COR-L47 (cell line): ENCODE measurements around the gene POLR1A.

Experiments
- DNase-seq: peaks from one replicate; lab custom pipeline; 2025; lab: John Stamatoyannopoulos, UW

The POLR1A gene

GRCh38 chr2:86021396-86022378 lies 84.0 kb downstream of the POLR1A start:
- DNase-seq, result no peak

GRCh38 chr2:86020984-86021383 lies 84.7 kb downstream of the POLR1A start:
- DNase-seq, result no peak

GRCh38 chr2:86019121-86019520 lies 86.6 kb downstream of the POLR1A start:
- DNase-seq, result no peak

- no peak for DNase-seq
Measured at GRCh38 chr2:86017901-86018896, 87.5 kb downstream of the POLR1A start.

DNA sequence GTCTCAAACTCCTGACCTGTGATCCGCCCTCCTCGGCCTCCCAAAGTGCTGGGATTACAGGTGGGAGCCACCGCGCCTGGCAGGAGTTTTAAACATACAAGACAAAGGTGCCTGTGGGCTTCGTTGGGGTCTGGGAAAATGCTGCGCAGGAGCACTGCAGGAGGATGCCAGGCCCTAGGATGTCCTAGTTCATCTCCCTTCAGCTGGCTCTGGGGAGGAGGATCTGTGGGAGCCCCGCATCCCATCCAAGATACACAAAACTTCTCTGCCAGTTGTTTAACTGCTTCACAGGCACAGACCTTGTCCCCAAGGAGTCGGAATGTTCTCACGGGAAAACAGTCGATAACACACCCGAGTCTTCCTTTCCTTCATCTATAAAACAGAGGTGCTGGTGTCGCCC lies 89.1 kb downstream of the POLR1A start:
- no peak for DNase-seq

DNA sequence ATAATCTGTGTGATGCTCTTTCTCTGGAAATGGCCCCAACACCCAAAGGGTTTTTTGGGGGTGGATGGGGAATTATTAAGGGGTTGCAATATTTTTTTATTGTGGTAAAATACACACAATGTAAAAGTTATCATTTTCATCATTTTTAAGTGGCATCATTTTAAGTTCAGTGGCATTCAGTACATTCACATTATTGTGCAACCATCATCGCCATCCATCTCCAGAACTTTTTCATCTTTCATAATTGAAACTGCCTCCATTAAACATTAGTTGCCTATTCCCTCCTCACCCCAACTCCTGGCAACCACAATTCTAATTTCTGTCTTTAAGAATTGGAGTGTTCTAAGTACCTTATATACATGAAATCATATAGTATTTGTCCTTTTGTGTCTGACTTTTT lies 90.0 kb downstream of the POLR1A start:
- DNase-seq, result no peak

GRCh38 chr2:86015006-86015405 lies 90.7 kb downstream of the POLR1A start:
- DNase-seq, result no peak

DNA sequence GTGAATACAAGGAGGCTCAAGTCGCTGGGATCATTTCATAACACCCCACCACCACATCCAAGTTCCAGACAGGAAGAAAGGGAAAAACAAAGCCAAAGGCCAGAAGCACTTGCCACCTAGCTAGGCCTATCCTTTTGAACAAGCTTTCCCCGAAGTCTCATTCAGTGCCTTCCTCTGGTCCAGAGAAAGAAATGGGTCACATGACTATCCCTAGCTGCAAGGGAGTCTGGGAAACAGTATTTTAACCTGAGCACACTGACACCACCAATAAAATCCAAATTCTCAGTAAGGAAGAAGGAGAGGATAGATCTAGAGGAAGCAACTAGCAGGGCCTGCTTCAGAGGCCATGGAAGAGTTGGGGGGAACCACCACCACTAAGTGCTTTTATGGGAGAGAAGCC lies 91.2 kb downstream of the POLR1A start:
- no peak for DNase-seq

DNA sequence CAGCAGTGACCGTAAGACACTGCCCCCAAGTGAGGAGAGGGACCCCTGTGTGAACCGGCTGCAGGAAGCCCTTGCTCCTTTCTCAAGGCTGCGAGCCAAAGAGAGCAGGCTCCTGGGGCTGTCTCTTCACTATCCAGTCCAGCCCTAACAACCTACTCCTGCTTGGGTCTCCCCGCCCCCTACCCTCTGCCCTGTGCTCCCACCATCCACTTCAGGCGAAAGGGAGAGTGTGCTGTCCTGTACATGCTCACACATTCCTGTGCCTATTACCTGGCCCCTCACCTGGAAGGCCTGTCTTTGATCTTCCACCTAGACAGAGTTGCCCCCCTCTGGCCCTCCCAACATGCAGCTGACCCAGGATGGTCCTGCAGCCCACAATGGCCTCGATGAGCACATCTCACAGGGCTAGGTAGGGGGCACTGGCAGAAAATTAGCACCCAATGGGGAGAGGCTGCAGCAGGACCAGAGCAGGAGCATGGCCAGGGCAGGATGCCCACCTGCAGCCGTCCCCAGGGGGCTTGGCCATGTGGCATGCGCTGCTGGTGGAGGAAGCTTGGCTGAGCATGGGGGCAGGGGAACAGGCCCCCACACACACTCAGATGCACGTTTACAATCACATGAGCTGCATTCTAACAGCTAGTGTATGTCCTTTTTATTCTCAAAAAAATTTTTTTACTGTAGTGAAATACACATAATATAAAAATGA lies 93.5 kb downstream of the POLR1A start:
- no peak for DNase-seq

DNA sequence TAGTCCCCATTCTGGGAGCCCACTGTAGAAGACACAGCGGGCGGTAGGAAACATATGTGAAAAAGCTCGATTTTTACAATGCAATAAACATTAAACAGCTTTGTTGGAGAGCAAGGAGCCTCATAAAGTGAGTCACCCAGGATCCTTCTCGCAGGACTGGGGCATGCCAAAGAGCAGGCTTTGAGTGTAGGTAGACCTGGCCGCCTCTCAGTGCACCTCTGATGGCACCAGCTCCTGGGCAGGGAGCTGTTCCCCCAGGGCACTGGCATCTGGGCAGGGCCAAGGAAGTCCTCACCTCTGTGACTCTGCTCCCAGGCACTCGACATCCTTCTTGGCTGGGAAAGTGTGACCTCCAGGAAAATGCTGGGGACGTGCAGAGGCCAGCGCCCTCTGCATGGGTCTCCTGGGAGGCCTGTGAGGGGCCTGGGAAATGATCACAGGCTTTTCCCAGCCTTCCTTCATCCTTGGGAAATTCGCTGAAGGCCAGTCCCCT lies 94.2 kb downstream of the POLR1A start:
- no peak for DNase-seq

DNA sequence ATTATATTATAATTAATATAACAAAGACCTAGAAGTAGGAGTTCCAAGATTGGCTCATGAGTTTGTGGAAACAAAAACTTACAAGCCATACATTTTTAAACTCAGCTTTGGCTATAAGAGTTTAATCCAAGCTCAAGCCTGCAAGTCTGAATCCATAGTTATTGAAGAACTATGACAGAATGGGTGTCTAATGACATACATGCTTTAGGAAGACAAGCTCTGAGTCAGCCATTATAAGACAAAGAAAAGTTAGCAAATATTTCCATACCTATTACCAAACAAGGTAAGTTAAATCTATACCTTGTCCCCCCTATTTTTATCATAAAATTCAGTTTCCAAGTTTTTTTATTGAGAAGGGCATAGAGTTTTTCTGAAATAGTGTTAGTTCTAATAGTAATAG lies 95.6 kb downstream of the POLR1A start:
- no peak for DNase-seq

- DNase-seq, result no peak
Measured at GRCh38 chr2:86006524-86006923, 99.2 kb downstream of the POLR1A start.

DNA sequence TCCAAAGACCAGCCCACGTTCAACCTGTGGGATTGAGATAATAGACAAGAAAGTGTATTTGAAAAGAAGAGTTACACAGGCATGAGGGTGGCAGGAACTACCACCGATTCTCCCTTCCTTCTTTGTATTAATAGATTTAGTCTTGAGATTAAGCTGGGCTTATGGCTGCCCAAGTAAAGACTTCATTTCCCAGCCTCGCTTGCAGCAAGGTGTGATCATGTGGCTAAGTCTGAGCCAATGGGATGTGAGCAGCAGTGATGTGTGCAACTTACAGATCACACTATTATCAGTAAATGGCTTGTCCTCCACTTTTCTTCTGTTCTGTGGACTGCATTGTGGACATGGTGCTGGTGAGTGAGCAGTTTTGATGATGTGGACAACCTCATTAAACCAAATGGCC lies 101.7 kb downstream of the POLR1A start:
- DNase-seq, result no peak

DNA sequence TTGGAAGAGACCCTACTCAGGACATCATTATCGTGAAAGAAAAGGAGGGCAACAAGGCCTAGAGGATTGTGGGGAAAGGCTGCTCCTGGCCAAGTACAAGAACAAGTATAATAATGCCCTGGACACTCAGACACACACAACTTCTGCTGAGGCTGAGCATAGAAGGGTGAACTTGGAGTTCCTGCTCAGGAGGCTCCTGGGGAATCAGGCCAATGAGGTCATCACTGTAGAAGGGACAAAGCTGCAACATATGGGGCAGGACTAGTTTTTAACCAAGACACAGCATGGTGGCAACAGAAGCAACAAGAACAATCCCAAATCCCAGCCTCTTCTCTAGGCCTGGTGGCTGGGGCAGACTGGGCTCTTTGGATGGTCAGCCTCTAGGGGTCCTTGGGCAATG lies 102.6 kb downstream of the POLR1A start:
- DNase-seq, result no peak

DNA sequence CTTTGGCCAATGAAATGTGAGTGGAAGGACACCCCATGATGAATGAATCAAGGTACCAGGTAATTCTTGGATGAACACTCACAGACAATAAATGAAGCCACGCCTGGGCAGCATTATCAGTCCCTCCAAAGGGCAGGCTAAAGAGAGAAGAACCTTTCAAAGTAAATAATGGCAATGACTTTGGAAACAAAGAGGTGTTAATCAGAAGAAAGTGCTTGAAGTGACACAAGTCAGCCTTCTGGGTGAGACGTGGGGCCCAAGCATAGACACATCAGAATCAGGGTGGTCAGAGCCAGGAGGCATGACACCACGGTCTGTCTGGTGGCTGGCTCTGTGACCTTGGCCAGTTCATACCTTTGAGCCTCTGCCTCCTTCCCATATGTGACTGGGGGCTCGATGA lies 103.3 kb downstream of the POLR1A start:
- DNase-seq, result no peak

- DNase-seq, result no peak
Measured at GRCh38 chr2:86001326-86001725, 104.4 kb downstream of the POLR1A start.

- no peak for DNase-seq
Measured at GRCh38 chr2:86000938-86001312, 104.8 kb downstream of the POLR1A start.

DNA sequence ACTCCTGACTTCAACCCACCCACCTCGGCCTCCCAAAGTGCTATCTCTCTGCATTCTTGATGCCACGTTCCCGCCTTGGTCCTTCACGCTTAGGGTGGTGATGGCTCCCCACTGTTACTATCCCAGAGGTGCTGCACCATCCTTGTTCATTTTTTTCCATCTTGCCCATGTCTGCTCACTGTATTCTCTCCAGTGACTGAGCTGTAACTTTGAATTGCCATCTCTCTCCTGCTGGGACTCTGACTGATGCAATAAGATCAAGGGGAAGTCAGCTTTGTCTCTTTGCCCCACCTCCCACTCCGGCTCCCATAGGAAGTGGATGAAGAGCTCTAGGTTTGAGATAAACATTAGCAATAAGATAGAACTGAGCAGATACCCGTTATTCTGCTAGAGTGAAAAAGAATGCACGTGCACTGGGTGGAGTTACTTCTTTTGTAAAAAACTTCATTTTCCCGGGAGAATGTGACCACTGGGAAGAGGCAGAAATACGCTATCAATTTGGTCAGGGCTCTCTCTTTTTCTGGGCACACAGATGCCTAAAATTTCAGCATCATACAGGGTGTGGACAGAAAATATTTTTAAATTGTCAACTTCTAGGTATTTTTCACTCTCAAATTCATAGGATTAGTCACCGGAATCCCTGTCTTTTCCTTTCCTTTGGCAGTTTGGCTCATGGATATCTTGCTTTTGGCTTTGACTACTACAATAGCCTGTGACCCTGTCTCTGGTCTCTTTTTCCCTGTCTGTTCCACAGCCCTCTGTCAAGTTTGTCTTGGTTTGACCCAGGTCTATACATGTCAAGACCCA lies 105.4 kb downstream of the POLR1A start:
- no peak for DNase-seq

DNA sequence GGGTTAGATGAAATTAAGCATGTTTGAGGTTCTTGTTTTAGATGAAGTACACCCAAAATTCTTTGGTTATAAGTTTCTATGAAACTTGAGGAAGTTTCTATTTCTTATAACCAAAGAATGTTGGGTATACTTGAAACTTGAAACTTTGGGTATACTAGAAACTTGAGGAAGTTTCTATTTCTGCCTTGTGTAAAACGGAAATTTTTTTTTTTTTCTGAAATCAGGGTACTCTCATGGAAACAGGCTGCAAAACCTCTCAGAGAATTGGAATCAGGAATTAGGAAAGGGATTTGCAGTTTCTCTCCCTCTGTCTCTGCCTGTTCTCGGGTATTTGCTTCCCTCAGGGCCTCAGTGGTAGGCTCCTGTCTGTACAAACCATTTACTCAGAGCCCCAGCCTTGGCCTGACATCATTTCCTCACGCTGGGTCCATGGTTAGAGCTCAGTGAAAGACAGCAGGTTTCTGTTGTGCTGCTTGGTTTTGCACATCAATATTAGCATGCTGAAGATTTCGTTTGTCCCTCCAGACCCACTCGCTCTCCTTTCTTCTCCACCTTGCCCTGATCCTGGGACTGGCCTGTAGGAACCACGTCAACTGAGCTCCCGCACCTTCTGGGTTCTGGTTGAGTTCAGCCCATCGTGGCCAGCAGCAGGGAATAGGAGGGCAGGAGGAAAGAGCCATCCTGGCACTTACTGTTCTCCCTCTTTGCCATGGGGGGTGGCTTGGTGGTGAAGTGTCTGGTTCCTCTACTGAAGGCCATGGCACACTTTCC lies 106.4 kb downstream of the POLR1A start:
- DNase-seq, result no peak
